ENCODE measurements around the gene KRTAP9-6. TPM values are rescaled to one million over a fixed set of nuclear protein-coding genes. Genes with fewer than 3 reads are reported as not detected.
"Not testable (repeated sequence)": the region's sequence is repeated elsewhere in the genome, so short reads cannot be mapped to it uniquely, and the experiment has no call there.

KRTAP9-6 gene
- total and polyA plus RNA-seq, 2 donors (not counting 3 experiments of a cell fraction or from before 2014, with no cell fraction given): not detected

GRCh38 chr17:41267711-41268110 lies 2.5 kb downstream of the KRTAP9-6 start:
- intact Hi-C loops (cut with micrococcal nuclease): no loop called here
- dilution Hi-C loops (cut with MboI; ENCODE audit: extremely low pct_ligation_motif_present, low sequenced_read_pairs): no loop called here
- no peak for FAIRE-seq

GRCh38 chr17:41271323-41271722 lies 6.1 kb downstream of the KRTAP9-6 start:
- H3K4me1 ChIP-seq (ENCODE audit: control insufficient read depth, extremely low read depth, insufficient read depth, low read length); dilution Hi-C loops (cut with MboI; ENCODE audit: extremely low pct_ligation_motif_present, low sequenced_read_pairs); H4K20me1 ChIP-seq (replicated peaks; ENCODE audit: control insufficient read depth, extremely low read depth, insufficient read depth, low read length); intact Hi-C loops (cut with micrococcal nuclease); H3K79me2 ChIP-seq (ENCODE audit: control insufficient read depth, insufficient read depth, low read length); H3K4me2 ChIP-seq (ENCODE audit: insufficient read depth, low read length); BruUV-seq (replicated peaks); DNase-seq (ENCODE audit: low read depth, low spot score); H3K36me3 ChIP-seq (ENCODE audit: control insufficient read depth in 2 of 2, extremely low read depth in 1 of 2, insufficient read depth in 2 of 2, low read length in 2 of 2); H3K9ac ChIP-seq (replicated peaks; ENCODE audit: extremely low read depth, insufficient read depth, low read length); CTCF ChIA-PET; H3K27ac ChIP-seq (ENCODE audit: insufficient read depth, low read depth, low read length); H2AFZ ChIP-seq (ENCODE audit: low read depth, low read length); H3K27me3 ChIP-seq (ENCODE audit: control insufficient read depth in 2 of 2, insufficient read depth in 2 of 2, low read length in 2 of 2); H3K9me3 ChIP-seq (replicated peaks; ENCODE audit: control insufficient read depth, insufficient read depth, low read length); FAIRE-seq; POLR2A ChIA-PET; H3K9me1 ChIP-seq (replicated peaks; ENCODE audit: control insufficient read depth, extremely low read depth, insufficient read depth, low read length); H3K4me3 ChIP-seq (replicated peaks in 1 of 3; ENCODE audit: insufficient read depth in 1 of 3, low read depth in 1 of 3, low read length in 3 of 3): not testable (repeated sequence)

More at GRCh38 chr17:41267711-41268110, 2.5 kb downstream of the KRTAP9-6 start:
- no peaks in the 10 kb centered on the region for H3K9me1 ChIP-seq (replicated peaks; ENCODE audit: control insufficient read depth, extremely low read depth, insufficient read depth, low read length)
- no peaks in the 10 kb centered on the region for H3K9me3 ChIP-seq (replicated peaks; ENCODE audit: control insufficient read depth, insufficient read depth, low read length)
- H3K9ac ChIP-seq (replicated peaks; ENCODE audit: extremely low read depth, insufficient read depth, low read length): no peak overlapping the region
- H3K27ac ChIP-seq (ENCODE audit: insufficient read depth, low read depth, low read length): no peak overlapping the region
- no peaks in the 10 kb centered on the region for H3K79me2 ChIP-seq (ENCODE audit: control insufficient read depth, insufficient read depth, low read length)
- no peak for DNase-seq (ENCODE audit: low read depth, low spot score)
- no peaks in the 10 kb centered on the region for H3K36me3 ChIP-seq (ENCODE audit: control insufficient read depth in 2 of 2, extremely low read depth in 1 of 2, insufficient read depth in 2 of 2, low read length in 2 of 2)
- H4K20me1 ChIP-seq (replicated peaks; ENCODE audit: control insufficient read depth, extremely low read depth, insufficient read depth, low read length): no peaks in the 10 kb centered on the region
- H3K4me1 ChIP-seq (ENCODE audit: control insufficient read depth, extremely low read depth, insufficient read depth, low read length): no peaks in the 10 kb centered on the region
- no peaks in the 10 kb centered on the region for H3K27me3 ChIP-seq (ENCODE audit: control insufficient read depth in 2 of 2, insufficient read depth in 2 of 2, low read length in 2 of 2)
- no peak for TF ChIP-seq GATA2 (IDR thresholded peaks at IDR 0.05; ENCODE audit: insufficient read depth, insufficient read length, low read depth, low read length)
- no peak for TF ChIP-seq MAX (IDR thresholded peaks at IDR 0.05; ENCODE audit: insufficient read depth, insufficient read length)
- TF ChIP-seq EZH2 (IDR thresholded peaks at IDR 0.05; ENCODE audit: borderline replicate concordance, low read depth, low read length, severe bottlenecking): no peak
- TF ChIP-seq JUN (IDR thresholded peaks at IDR 0.05; ENCODE audit: borderline replicate concordance, insufficient read depth, insufficient read length, low read depth): no peak
- TF ChIP-seq FOS (IDR thresholded peaks at IDR 0.05; ENCODE audit: borderline replicate concordance, insufficient read depth, low read length): no peak
- no peak for TF ChIP-seq POLR2AphosphoS5 (IDR thresholded peaks at IDR 0.05; ENCODE audit: insufficient read depth, low read depth, low read length)
- TF ChIP-seq POLR2A (IDR thresholded peaks at IDR 0.05; ENCODE audit: low read depth, low read length): no peak
- TF ChIP-seq CTCF (IDR thresholded peaks at IDR 0.05; ENCODE audit: extremely low read depth in 1 of 2, insufficient read depth in 1 of 2, low read depth in 1 of 2, low read length in 2 of 2): no peak
- TF ChIP-seq MYC (IDR thresholded peaks at IDR 0.05; ENCODE audit: low read depth, low read length): no peak
- no peak overlapping the region for H3K4me2 ChIP-seq (ENCODE audit: insufficient read depth, low read length)
- ChIA-PET POLR2A (no interaction called here), CTCF (no interaction called here)
- no peak overlapping the region for H2AFZ ChIP-seq (ENCODE audit: low read depth, low read length)
- no TSS peak for BruUV-seq (replicated peaks)
- no peak overlapping the region for H3K4me3 ChIP-seq (replicated peaks in 1 of 3; ENCODE audit: insufficient read depth in 1 of 3, low read depth in 1 of 3, low read length in 3 of 3)

All from endothelial cell of umbilical vein (primary cell).